Measurements from ENCODE around the gene HDAC4. TPM values are rescaled to one million over a fixed set of nuclear protein-coding genes. Genes with fewer than 3 reads are reported as not detected.

The HDAC4 gene
- total RNA-seq, 1 experiment from 2014 or later = 61.5 TPM

GRCh38 chr2:239292531-239292930 lies 108.3 kb downstream of the HDAC4 start:
- H2AFZ ChIP-seq = no peak overlapping the region
- peaks cover 4% of the 10 kb centered on the region; the same call in 1 of the 2 replicates for H4K20me1 ChIP-seq (ENCODE audit: insufficient read depth)
- ChIA-PET CTCF (no interaction called here), POLR2A (ENCODE audit: unreplicated experiment) (no interaction called here)
- no peaks in the 10 kb centered on the region for H3K27me3 ChIP-seq (ENCODE audit: insufficient read depth, low read depth)
- H3K9me2 ChIP-seq (ENCODE audit: insufficient read depth) = no peaks in the 10 kb centered on the region
- no peaks in the 10 kb centered on the region for H3F3A ChIP-seq (ENCODE audit: insufficient read depth, low read depth)
- H3K36me3 ChIP-seq (ENCODE audit: low read depth) = no peaks in the 10 kb centered on the region
- H3K9me3 ChIP-seq (ENCODE audit: insufficient read depth, low read depth) = no peaks in the 10 kb centered on the region
- no peak overlapping the region for H3K4me3 ChIP-seq
- no peak for DNase-seq
- no TSS peak for BruUV-seq (replicated peaks)
- no peak overlapping the region for H3K4me2 ChIP-seq
- no peak for TF ChIP-seq EZH2 (IDR thresholded peaks at IDR 0.05; ENCODE audit: low read depth)
- TF ChIP-seq, protein P1, sequence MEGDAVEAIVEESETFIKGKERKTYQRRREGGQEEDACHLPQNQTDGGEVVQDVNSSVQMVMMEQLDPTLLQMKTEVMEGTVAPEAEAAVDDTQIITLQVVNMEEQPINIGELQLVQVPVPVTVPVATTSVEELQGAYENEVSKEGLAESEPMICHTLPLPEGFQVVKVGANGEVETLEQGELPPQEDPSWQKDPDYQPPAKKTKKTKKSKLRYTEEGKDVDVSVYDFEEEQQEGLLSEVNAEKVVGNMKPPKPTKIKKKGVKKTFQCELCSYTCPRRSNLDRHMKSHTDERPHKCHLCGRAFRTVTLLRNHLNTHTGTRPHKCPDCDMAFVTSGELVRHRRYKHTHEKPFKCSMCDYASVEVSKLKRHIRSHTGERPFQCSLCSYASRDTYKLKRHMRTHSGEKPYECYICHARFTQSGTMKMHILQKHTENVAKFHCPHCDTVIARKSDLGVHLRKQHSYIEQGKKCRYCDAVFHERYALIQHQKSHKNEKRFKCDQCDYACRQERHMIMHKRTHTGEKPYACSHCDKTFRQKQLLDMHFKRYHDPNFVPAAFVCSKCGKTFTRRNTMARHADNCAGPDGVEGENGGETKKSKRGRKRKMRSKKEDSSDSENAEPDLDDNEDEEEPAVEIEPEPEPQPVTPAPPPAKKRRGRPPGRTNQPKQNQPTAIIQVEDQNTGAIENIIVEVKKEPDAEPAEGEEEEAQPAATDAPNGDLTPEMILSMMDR (conservative IDR thresholded peaks at IDR 0.05) = no peak
- no peaks in the 10 kb centered on the region for H3K79me2 ChIP-seq (ENCODE audit: low read depth)
- H3K27ac ChIP-seq = no peak overlapping the region
- intact Hi-C loops (cut with micrococcal nuclease; ENCODE audit: unreplicated experiment) = no loop called here
- H3K4me1 ChIP-seq (replicated peaks; ENCODE audit: insufficient read depth) = no peaks in the 10 kb centered on the region

- Histone ChIP-seq H2AFZ (no peak overlapping the region), H3K4me2 (no peak overlapping the region), H3K4me1 (replicated peaks; ENCODE audit: insufficient read depth) (no peaks in the 10 kb centered on the region), H3K79me2 (ENCODE audit: low read depth) (no peaks in the 10 kb centered on the region), H3K4me3 (no peak overlapping the region), H3K36me3 (ENCODE audit: low read depth) (no peaks in the 10 kb centered on the region), H3F3A (ENCODE audit: insufficient read depth, low read depth) (no peaks in the 10 kb centered on the region), H4K20me1 (ENCODE audit: insufficient read depth) (peaks cover 4% of the 10 kb centered on the region; the same call in 1 of the 2 replicates), H3K27ac (no peak overlapping the region), H3K9me2 (ENCODE audit: insufficient read depth) (no peaks in the 10 kb centered on the region), H3K27me3 (ENCODE audit: insufficient read depth, low read depth) (no peaks in the 10 kb centered on the region), H3K9me3 (ENCODE audit: insufficient read depth, low read depth) (no peaks in the 10 kb centered on the region)
- DNase-seq = no peak
- ChIA-PET CTCF (no interaction called here), POLR2A (ENCODE audit: unreplicated experiment) (no interaction called here)
- intact Hi-C loops (cut with micrococcal nuclease; ENCODE audit: unreplicated experiment) = no loop called here
- no TSS peak for BruUV-seq (replicated peaks)
- TF ChIP-seq, protein P1 (conservative IDR thresholded peaks at IDR 0.05) = no peak
- TF ChIP-seq EZH2 (IDR thresholded peaks at IDR 0.05; ENCODE audit: low read depth) = no peak
These were observed 109.1 kb downstream of the HDAC4 start for GRCh38 chr2:239291475-239292350.

DNA sequence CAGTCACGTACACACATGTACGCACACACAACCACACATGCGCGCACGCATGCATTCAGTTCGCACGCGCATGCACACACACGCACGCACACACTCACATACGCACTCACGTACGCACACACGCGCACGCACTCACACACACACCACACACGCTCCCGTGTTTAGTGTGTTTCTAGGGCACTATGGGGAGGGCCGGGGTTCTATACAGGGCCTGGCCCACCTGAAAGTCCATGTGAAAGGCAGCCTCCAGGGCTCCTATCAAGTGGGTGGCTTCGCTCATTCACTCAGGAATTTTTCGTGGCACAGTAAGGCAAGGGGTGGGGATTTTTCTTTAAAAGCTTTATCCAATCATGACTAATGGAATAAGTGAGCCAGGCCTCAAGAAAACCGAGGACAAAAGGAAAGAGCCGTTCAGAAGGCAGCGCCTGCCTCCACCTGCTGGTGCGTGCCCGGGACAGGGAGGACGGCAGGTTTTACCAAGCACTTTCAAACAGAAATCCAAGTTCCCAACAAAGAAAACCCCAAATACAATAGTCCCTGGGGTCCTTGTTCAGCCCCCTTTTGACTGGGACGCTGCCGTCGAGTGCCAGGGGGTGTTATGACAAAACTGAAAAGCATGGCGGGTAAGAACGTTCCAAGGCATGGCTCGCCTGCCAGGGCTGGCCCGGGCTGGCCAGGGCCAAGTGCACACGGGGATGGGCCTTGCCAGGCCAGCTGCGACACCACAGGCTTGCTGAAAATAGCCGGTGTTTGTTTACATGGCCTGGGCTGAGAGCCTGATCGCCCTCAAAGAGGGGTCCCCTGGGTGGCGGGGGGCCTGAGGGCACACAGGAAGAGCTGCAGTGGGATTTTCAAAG lies 110.0 kb downstream of the HDAC4 start:
- ChIA-PET POLR2A (ENCODE audit: unreplicated experiment) (no interaction called here), CTCF (no interaction called here)
- Histone ChIP-seq H3K4me3 (no peak overlapping the region), H3K4me2 (no peak overlapping the region), H3F3A (ENCODE audit: insufficient read depth, low read depth) (no peaks in the 10 kb centered on the region), H3K9me2 (ENCODE audit: insufficient read depth) (no peaks in the 10 kb centered on the region), H3K27me3 (ENCODE audit: insufficient read depth, low read depth) (no peaks in the 10 kb centered on the region), H3K36me3 (ENCODE audit: low read depth) (no peaks in the 10 kb centered on the region), H4K20me1 (ENCODE audit: insufficient read depth) (peaks cover 4% of the 10 kb centered on the region; the same call in 1 of the 2 replicates), H3K4me1 (replicated peaks; ENCODE audit: insufficient read depth) (no peaks in the 10 kb centered on the region), H3K27ac (no peak overlapping the region), H3K79me2 (ENCODE audit: low read depth) (no peaks in the 10 kb centered on the region), H3K9me3 (ENCODE audit: insufficient read depth, low read depth) (no peaks in the 10 kb centered on the region), H2AFZ (no peak overlapping the region)
- no peak for DNase-seq
- TF ChIP-seq, protein P1 (conservative IDR thresholded peaks at IDR 0.05) = no peak
- TF ChIP-seq EZH2 (IDR thresholded peaks at IDR 0.05; ENCODE audit: low read depth) = no peak
- no TSS peak for BruUV-seq (replicated peaks)
- intact Hi-C loops (cut with micrococcal nuclease; ENCODE audit: unreplicated experiment) = no loop called here
